ENCODE data around the gene EEF2K. TPM values are rescaled to one million over a fixed set of nuclear protein-coding genes. Genes with fewer than 3 reads are reported as not detected.
A peak's percentile ranks its signal among the peaks of the same experiment; 100 is the strongest.

The EEF2K gene
- total and polyA plus RNA-seq, 9 donors, result 27.8 to 54.7 (median 38.9) TPM

- 13% methylated on average over 4 of the region's 8 CpGs for WGBS (ENCODE audit: insufficient coverage)
- Histone ChIP-seq H3K27ac (ENCODE audit: low read length) (peak overlapping the region; percentile 100), H3K4me1 (ENCODE audit: control insufficient read depth, insufficient read depth, low read length) (peaks cover 30% of the 10 kb centered on the region), H3K4me3 (ENCODE audit: low read length) (no peak overlapping the region), H3K9me3 (replicated peaks; ENCODE audit: control insufficient read depth, low read depth, low read length) (no peaks in the 10 kb centered on the region), H3K27me3 (ENCODE audit: control insufficient read depth, insufficient read depth, low read length) (no peaks in the 10 kb centered on the region), H3K36me3 (ENCODE audit: control insufficient read depth, insufficient read depth, low read length) (no peaks in the 10 kb centered on the region)
- DNase-seq, result peak; percentile 89
Observed at GRCh38 chr16:22188595-22189442, 17.3 kb upstream of the EEF2K start.

GRCh38 chr16:22189473-22190080 lies 16.5 kb upstream of the EEF2K start:
- peak overlapping the region; percentile 63 for H3K4me3 ChIP-seq (ENCODE audit: low read length)
- H3K27me3 ChIP-seq (ENCODE audit: control insufficient read depth, insufficient read depth, low read length), result no peaks in the 10 kb centered on the region
- H3K4me1 ChIP-seq (ENCODE audit: control insufficient read depth, insufficient read depth, low read length), result peaks cover 30% of the 10 kb centered on the region
- DNase-seq, result peak; percentile 79
- H3K27ac ChIP-seq (ENCODE audit: low read length), result peak overlapping the region; percentile 100
- no peaks in the 10 kb centered on the region for H3K36me3 ChIP-seq (ENCODE audit: control insufficient read depth, insufficient read depth, low read length)
- 1% methylated on average over 11 of the region's 18 CpGs for WGBS (ENCODE audit: insufficient coverage)
- no peaks in the 10 kb centered on the region for H3K9me3 ChIP-seq (replicated peaks; ENCODE audit: control insufficient read depth, low read depth, low read length)

GRCh38 chr16:22190081-22190775 lies 15.8 kb upstream of the EEF2K start:
- whole genome bisulfite sequencing (ENCODE audit: insufficient coverage), result under 1% methylated on average over 72 of the region's 72 CpGs
- peaks cover 32% of the 10 kb centered on the region for H3K4me1 ChIP-seq (ENCODE audit: control insufficient read depth, insufficient read depth, low read length)

GRCh38 chr16:22190776-22191531 lies 15.1 kb upstream of the EEF2K start:
- H3K27ac ChIP-seq (ENCODE audit: low read length), result peak overlapping the region; percentile 100
- WGBS (ENCODE audit: insufficient coverage), result 0% methylated on average over 35 of the region's 43 CpGs
- H3K9me3 ChIP-seq (replicated peaks; ENCODE audit: control insufficient read depth, low read depth, low read length), result no peaks in the 10 kb centered on the region
- no peaks in the 10 kb centered on the region for H3K27me3 ChIP-seq (ENCODE audit: control insufficient read depth, insufficient read depth, low read length)
- peak; percentile 100 for DNase-seq
- no peaks in the 10 kb centered on the region for H3K36me3 ChIP-seq (ENCODE audit: control insufficient read depth, insufficient read depth, low read length)
- peak overlapping the region; percentile 72 for H3K4me3 ChIP-seq (ENCODE audit: low read length)
- H3K4me1 ChIP-seq (ENCODE audit: control insufficient read depth, insufficient read depth, low read length), result peaks cover 35% of the 10 kb centered on the region

More at GRCh38 chr16:22190081-22190775, 15.8 kb upstream of the EEF2K start:
- Histone ChIP-seq H3K4me3 (ENCODE audit: low read length) (peak overlapping the region; percentile 63), H3K27ac (ENCODE audit: low read length) (peak overlapping the region; percentile 100), H3K36me3 (ENCODE audit: control insufficient read depth, insufficient read depth, low read length) (no peaks in the 10 kb centered on the region), H3K27me3 (ENCODE audit: control insufficient read depth, insufficient read depth, low read length) (no peaks in the 10 kb centered on the region), H3K9me3 (replicated peaks; ENCODE audit: control insufficient read depth, low read depth, low read length) (no peaks in the 10 kb centered on the region)
- peak; percentile 78 for DNase-seq

- no peaks in the 10 kb centered on the region for H3K27me3 ChIP-seq (ENCODE audit: control insufficient read depth, insufficient read depth, low read length)
- peaks cover 38% of the 10 kb centered on the region for H3K4me1 ChIP-seq (ENCODE audit: control insufficient read depth, insufficient read depth, low read length)
- 27% methylated on average over 2 of the region's 9 CpGs for WGBS (ENCODE audit: insufficient coverage)
- H3K4me3 ChIP-seq (ENCODE audit: low read length), result peak overlapping the region; percentile 72
- H3K9me3 ChIP-seq (replicated peaks; ENCODE audit: control insufficient read depth, low read depth, low read length), result no peaks in the 10 kb centered on the region
- peak; percentile 61 for DNase-seq
- no peaks in the 10 kb centered on the region for H3K36me3 ChIP-seq (ENCODE audit: control insufficient read depth, insufficient read depth, low read length)
- peak overlapping the region; percentile 100 for H3K27ac ChIP-seq (ENCODE audit: low read length)
Observed at GRCh38 chr16:22191532-22192260, 14.4 kb upstream of the EEF2K start.

- peak; percentile 97 for DNase-seq
Observed at GRCh38 chr16:22192261-22193062, 13.6 kb upstream of the EEF2K start.

GRCh38 chr16:22193063-22193411 lies 13.0 kb upstream of the EEF2K start:
- no CpG with 5 or more reads among the region's 2 CpGs for WGBS (ENCODE audit: insufficient coverage)

More at GRCh38 chr16:22192261-22193062, 13.6 kb upstream of the EEF2K start:
- H3K27ac ChIP-seq (ENCODE audit: low read length), result peak overlapping the region; percentile 100
- no peaks in the 10 kb centered on the region for H3K9me3 ChIP-seq (replicated peaks; ENCODE audit: control insufficient read depth, low read depth, low read length)
- H3K4me3 ChIP-seq (ENCODE audit: low read length), result peak overlapping the region; percentile 27
- H3K4me1 ChIP-seq (ENCODE audit: control insufficient read depth, insufficient read depth, low read length), result peaks cover 38% of the 10 kb centered on the region
- H3K27me3 ChIP-seq (ENCODE audit: control insufficient read depth, insufficient read depth, low read length), result no peaks in the 10 kb centered on the region
- H3K36me3 ChIP-seq (ENCODE audit: control insufficient read depth, insufficient read depth, low read length), result no peaks in the 10 kb centered on the region
- WGBS (ENCODE audit: insufficient coverage), result 21% methylated on average over 14 of the region's 16 CpGs

GRCh38 chr16:22194707-22195444 lies 11.2 kb upstream of the EEF2K start:
- H3K36me3 ChIP-seq (ENCODE audit: control insufficient read depth, insufficient read depth, low read length), result no peaks in the 10 kb centered on the region
- H3K4me1 ChIP-seq (ENCODE audit: control insufficient read depth, insufficient read depth, low read length), result peaks cover 28% of the 10 kb centered on the region
- no peak overlapping the region for H3K4me3 ChIP-seq (ENCODE audit: low read length)
- H3K27ac ChIP-seq (ENCODE audit: low read length), result peak overlapping the region; percentile 44
- 76% methylated on average over 5 of the region's 9 CpGs for WGBS (ENCODE audit: insufficient coverage)
- DNase-seq, result peak; percentile 40
- H3K9me3 ChIP-seq (replicated peaks; ENCODE audit: control insufficient read depth, low read depth, low read length), result no peaks in the 10 kb centered on the region
- no peaks in the 10 kb centered on the region for H3K27me3 ChIP-seq (ENCODE audit: control insufficient read depth, insufficient read depth, low read length)

More at GRCh38 chr16:22193063-22193411, 13.0 kb upstream of the EEF2K start:
- Histone ChIP-seq H3K9me3 (replicated peaks; ENCODE audit: control insufficient read depth, low read depth, low read length) (no peaks in the 10 kb centered on the region), H3K36me3 (ENCODE audit: control insufficient read depth, insufficient read depth, low read length) (no peaks in the 10 kb centered on the region), H3K4me3 (ENCODE audit: low read length) (no peak overlapping the region), H3K4me1 (ENCODE audit: control insufficient read depth, insufficient read depth, low read length) (peaks cover 38% of the 10 kb centered on the region), H3K27ac (ENCODE audit: low read length) (peak overlapping the region; percentile 100), H3K27me3 (ENCODE audit: control insufficient read depth, insufficient read depth, low read length) (no peaks in the 10 kb centered on the region)
- DNase-seq, result no peak

Measured in muscle of leg (tissue), 11 donors.